ENCODE measurements around the gene CDKN1A.

CDKN1A gene

GRCh38 chr6:36728289-36729160 lies 50.0 kb downstream of the CDKN1A start:
- no peak overlapping the region for H3K4me3 Mint-ChIP-seq
- ATAC-seq: no peak
- no peaks in the 10 kb centered on the region for H3K27me3 Mint-ChIP-seq
- no peaks in the 10 kb centered on the region for H3K9me3 Mint-ChIP-seq
- peaks cover 32% of the 10 kb centered on the region for H3K4me1 Mint-ChIP-seq
- peak overlapping the region in 1 of 2 donors; percentile 18 for H3K27ac Mint-ChIP-seq
- DNase-seq: no peak

- H3K4me1 Mint-ChIP-seq: peaks cover 38% of the 10 kb centered on the region
- peaks cover 5% of the 10 kb centered on the region for H3K27me3 Mint-ChIP-seq
- no peaks in the 10 kb centered on the region for H3K9me3 Mint-ChIP-seq
- ATAC-seq: no peak
- no peak overlapping the region for H3K4me3 Mint-ChIP-seq
- no peak for DNase-seq
- peak overlapping the region in 1 of 2 donors; percentile 31 for H3K27ac Mint-ChIP-seq
Observed at GRCh38 chr6:36729161-36729524, 50.6 kb downstream of the CDKN1A start.

GRCh38 chr6:36730424-36731380 lies 52.2 kb downstream of the CDKN1A start:
- Mint-ChIP-seq H3K27ac (no peak overlapping the region), H3K4me3 (no peak overlapping the region)

GRCh38 chr6:36731622-36732310 lies 53.3 kb downstream of the CDKN1A start:
- H3K27me3 Mint-ChIP-seq: peaks cover 16% of the 10 kb centered on the region
- H3K4me1 Mint-ChIP-seq: peaks cover 38% of the 10 kb centered on the region
- ATAC-seq (no peak), DNase-seq (no peak)
- no peak overlapping the region for H3K4me3 Mint-ChIP-seq
- no peaks in the 10 kb centered on the region for H3K9me3 Mint-ChIP-seq
- no peak overlapping the region for H3K27ac Mint-ChIP-seq

More at GRCh38 chr6:36730424-36731380, 52.2 kb downstream of the CDKN1A start:
- Mint-ChIP-seq H3K9me3 (no peaks in the 10 kb centered on the region), H3K4me1 (peaks cover 39% of the 10 kb centered on the region), H3K27me3 (peaks cover 16% of the 10 kb centered on the region)
- DNase-seq (no peak), ATAC-seq (no peak)

- Mint-ChIP-seq H3K27me3 (peaks cover 16% of the 10 kb centered on the region), H3K4me1 (peaks cover 23% of the 10 kb centered on the region), H3K4me3 (no peak overlapping the region), H3K27ac (peak overlapping the region; percentile 30 to 61), H3K9me3 (no peaks in the 10 kb centered on the region)
- ATAC-seq (no peak), DNase-seq (no peak)
Observed at GRCh38 chr6:36733300-36733699, 54.8 kb downstream of the CDKN1A start.

GRCh38 chr6:36734486-36735060 lies 56.1 kb downstream of the CDKN1A start:
- no peaks in the 10 kb centered on the region for H3K9me3 Mint-ChIP-seq
- peaks cover 16% of the 10 kb centered on the region for H3K27me3 Mint-ChIP-seq
- H3K4me1 Mint-ChIP-seq: peaks cover 23% of the 10 kb centered on the region
- H3K27ac Mint-ChIP-seq: peak overlapping the region in 1 of 2 donors; percentile 64
- no peak for DNase-seq
- peak; percentile 3 for ATAC-seq
- H3K4me3 Mint-ChIP-seq: peak overlapping the region; percentile 63 to 72

GRCh38 chr6:36735110-36736071 lies 56.9 kb downstream of the CDKN1A start:
- ATAC-seq: peak; percentile 92
- peak overlapping the region; percentile 63 to 72 for H3K4me3 Mint-ChIP-seq
- peak overlapping the region in 1 of 2 donors; percentile 64 for H3K27ac Mint-ChIP-seq
- peaks cover 16% of the 10 kb centered on the region for H3K27me3 Mint-ChIP-seq
- H3K9me3 Mint-ChIP-seq: no peaks in the 10 kb centered on the region
- peaks cover 23% of the 10 kb centered on the region for H3K4me1 Mint-ChIP-seq
- DNase-seq: peak in 1 of 2 donors; percentile 49
